Raji (cell line): ENCODE measurements around the gene PDZRN3.

Experiments
- POLR2A ChIP-seq: IDR thresholded peaks from 2 replicates; pipeline ENCODE4 v1.6.1; 2011; ENCODE audit warnings: low read depth, low read length, control low read depth; ENCODE audit not compliant: insufficient read depth

The PDZRN3 gene

DNA sequence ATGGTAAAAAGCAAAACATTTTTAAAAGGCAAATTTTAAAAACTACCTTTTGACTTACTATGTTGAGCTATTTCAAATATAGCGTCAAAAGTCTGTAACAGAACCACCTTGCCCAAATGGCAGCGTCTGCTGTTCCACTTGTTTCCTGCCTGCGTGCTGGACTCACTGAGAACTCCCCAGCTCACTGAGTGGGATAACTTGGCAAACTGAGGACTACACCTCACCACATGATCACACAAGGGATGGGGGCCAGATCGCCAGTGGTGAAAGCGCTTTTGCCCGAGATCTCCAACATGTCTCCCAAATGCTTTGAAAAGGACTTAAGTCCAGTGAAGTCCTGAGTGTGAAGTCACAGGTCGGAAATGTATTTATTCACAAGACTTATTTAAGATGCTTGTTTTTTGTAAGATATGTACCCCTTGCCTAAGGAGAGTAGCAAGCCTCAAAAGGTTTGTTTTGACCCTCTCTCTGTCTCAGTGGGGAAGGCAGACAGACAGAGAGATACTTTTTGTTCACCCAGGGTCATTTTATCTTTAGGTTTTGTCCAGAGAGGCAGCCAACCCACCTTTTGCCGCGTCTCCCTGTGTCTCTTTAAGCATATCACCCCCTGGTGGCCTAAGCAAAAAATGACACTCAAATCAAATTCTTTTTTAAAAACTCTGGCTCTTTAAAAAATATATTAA, 192.6 kb downstream of the PDZRN3 start:
- no peak for TF ChIP-seq POLR2A

DNA sequence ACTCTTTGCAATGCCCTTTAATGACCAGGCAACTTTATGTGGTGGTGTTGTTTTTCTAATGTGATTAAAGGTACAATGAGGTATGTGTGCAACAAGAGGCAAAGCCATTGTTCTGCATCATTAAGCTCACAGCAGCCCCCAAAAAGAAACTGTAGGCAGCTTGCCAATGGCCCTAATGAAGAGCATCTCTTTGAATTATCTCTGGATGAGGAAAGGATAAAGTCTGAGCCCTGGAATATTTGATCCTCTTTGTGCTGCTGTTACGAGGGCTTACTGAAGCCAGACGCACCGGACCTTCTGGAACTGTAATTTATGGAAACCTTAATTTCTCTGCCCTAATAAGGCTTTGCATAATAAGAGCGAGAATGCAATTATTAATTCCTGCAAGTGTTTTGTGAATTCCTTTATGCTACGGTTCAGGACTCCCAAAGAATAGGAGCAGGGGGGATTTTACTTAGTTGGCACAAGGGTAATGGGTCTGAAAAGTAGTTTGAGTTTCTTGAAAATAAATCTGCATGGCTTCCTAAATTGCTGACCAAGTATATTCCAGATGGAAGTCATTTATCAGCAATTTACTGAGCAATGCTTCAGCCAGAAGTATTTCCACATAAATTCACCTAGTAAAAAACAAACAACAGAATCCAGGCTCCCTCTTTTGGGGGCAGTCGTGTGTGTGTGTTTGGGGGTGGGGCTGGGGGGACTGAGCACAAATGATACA, 193.4 kb downstream of the PDZRN3 start:
- no peak for TF ChIP-seq POLR2A

DNA sequence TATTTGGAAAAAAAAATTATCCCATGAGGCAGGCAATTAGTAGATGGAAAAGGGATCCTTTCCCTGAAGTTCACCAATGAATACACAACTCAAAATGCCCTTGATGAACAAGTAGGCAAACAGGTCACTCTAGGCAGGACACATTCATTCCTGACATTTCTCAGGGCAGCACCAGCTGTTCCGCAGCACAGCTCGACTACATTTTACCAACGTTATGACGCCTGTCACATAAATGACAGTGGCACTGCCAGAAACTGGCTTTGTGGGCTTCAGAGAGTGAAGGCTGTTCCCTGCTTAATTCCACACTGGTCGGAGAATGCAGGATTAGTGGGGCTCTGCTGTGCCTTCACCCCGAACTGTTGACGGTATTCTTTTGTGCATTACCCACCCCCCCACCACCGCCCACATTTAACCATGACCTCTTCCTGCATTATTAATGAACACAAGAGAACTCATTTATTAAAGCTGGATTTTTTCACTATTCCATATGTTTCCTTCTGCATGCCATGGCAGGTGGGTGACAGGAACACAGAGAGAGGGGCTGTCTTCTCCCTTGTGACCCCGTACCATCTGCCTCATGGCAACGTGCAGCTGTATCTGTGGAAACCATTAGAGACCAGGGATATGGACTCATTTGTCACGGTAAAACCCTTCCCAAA, 197.6 kb downstream of the PDZRN3 start:
- no peak for TF ChIP-seq POLR2A

DNA sequence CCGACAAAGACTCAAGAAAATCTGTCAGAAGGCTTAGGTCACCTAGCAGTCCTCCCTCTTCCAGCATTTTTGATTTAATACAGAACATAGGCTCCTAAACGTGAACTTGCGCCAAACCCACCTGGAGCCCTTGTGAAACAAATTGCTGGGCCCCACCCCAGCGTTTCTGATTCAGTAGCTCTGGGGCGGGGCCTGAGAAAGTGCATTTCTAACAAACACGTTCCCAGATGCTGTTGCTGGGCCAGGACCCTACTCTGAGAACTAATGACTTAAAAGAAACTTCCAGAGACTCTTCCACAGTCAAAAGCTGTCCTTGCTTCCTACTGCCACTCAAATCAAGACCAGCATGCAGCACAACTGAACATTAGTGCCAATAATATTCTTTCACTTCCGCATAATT, 198.1 kb downstream of the PDZRN3 start:
- TF ChIP-seq POLR2A, result no peak

DNA sequence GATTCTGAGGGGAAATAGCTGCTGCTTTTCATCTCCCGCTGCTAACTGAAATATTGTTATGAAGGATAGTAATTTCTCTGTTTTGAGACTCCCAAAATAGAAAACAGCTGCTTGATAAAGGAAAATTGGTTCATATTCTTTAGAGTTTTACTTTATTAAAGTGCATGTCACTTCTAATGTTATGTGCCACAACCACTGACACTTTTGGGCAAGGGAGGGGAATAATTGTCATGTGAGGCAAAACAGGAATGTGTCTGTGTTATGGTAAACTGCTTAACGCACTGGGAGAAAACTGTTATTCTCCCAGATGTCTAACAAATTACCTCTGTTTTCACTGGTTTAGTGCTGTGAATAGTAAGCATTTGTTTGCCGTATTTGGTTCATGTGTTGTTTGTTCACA, 201.6 kb downstream of the PDZRN3 start:
- no peak for TF ChIP-seq POLR2A

DNA sequence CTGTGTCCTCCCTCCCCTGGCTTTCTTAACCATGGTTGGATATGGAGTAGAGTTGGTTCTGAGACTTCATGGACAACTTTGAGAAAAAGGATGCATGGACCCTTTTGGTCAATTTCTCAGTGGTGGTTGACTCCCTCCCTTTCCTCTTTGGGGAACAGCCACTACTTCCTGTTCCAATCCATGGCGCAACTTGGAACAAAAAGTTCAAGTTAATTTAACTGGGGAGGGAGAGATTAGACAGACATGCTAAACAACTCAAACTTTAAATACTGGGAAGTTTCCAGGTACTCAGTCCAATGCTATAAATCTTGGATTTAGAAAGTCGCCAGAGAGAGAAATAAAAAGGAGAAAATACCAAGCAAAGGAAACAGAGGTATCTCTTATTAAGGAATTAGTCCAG, 202.2 kb downstream of the PDZRN3 start:
- no peak for TF ChIP-seq POLR2A

DNA sequence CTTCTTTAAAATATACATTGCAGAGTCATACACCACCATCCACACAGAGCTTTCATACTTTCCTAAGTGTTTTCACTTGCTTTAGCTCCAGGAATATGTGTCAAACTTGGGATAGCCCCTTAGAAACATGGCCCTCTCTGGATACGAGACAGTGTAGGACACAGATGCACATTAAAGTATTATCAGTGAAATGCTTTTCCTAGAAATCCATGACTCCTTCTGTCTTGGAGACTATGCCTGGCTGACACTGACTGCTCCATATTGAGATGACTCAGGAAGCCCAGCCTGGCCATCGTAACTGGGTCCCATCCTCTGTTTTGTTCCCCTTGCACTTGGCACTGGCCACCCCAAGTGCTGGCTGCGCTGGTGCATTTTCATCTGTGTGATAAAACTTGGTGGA, 204.8 kb downstream of the PDZRN3 start:
- TF ChIP-seq POLR2A, result no peak

DNA sequence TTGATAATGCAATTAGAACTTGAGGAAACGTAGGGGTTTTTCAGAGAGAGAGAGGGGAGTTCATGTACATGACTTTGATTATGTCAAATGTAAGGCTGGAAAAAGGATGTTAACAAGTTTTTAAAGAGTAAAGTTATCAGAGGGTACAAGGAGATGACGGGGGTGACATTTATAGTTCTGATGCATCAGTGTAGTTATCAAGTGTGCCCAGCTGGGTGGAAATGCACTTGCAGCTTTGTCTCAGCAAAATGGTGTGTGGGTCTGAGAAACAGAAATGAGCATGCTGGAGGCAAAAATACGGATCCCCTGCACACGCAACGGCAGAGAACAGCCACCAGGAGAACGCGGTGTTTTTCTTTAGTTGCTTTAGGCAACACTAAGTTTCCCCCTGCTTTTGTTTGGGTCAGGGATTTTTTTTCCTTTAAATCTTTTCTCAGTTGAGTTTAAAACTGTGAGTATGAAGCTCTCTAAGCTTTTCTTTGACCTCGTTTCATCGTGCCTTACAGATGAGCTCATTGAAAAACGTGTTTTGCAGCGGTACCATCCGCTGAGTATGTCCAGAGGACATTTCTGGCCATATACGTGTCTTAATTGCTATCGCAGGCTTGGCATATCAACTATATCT, 205.4 kb downstream of the PDZRN3 start:
- no peak for TF ChIP-seq POLR2A

DNA sequence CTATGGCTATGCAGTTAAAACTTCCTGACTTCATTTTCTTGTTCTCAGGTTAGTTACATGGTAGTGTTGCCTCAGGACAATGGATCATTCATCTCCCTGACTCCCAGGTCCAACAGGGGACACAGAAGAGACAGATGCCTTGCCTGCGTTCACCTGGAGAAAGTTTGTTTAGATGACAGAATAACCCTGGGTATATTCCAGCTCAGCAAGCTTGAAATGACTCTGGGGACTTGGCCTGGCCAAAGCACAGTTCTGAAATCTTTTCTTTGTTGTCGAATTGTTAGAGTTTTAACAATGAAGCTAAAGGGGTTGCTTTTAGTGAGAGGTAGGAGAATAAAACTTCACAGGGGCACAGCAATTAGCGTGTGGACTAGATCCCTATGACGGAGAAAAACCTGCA, 206.1 kb downstream of the PDZRN3 start:
- TF ChIP-seq POLR2A, result no peak

DNA sequence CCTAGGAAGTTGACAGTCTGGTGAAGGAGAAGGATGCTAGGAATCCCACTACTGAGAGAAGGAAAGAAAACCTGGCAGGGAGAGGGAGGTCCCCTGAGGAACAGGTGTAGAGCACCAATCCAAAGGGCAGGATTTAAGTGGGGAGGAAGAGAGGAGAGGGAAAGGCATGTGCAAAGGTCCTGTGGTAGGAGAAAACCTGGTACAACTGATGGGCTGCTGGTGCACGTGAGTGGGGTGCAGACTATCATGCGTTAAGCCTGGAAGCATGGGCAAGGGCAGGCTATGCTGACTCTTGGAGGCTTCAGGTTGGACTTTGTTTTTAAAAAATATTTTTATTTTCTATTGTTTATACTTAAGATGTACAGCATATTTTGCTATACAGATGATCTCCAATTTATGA, 209.6 kb downstream of the PDZRN3 start:
- no peak for TF ChIP-seq POLR2A

DNA sequence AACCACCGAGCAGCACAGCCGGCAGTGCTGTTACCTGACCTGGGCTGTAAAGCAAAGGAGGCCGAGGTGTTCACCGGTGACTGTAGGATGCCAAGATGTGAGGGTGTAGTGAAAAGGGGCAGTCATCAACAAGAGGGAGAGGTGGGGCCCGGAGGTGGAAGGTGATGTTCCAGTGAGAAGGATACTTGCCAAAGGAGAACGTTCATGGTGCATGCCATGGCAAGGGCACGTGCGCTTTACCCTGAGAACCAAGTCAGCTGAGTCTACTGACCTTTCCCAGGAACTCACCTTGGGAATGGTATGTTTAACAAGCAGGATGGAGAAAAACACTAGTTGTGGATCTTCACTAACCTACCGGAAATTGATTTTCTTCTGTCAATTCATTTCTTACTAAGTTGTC, 211.1 kb downstream of the PDZRN3 start:
- TF ChIP-seq POLR2A, result no peak

DNA sequence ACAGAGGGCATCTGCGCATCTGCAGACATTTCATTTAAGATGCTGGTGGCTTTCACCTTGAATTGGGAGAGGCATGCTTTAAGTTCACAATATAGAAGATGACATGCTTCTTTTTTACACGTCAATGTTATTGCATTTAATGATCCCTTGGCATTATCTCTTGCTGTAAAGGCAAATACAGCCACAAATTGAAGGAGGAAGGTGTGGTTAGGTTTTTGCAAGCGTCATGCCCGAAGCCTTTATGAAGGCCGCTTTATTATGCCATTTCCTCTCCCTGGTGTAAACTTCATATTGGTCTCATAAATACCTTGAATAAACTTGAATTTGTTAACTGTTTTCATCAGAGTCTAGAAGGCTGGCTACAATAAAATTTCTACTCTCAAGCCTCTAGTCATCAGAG, 212.7 kb downstream of the PDZRN3 start:
- TF ChIP-seq POLR2A, result no peak

DNA sequence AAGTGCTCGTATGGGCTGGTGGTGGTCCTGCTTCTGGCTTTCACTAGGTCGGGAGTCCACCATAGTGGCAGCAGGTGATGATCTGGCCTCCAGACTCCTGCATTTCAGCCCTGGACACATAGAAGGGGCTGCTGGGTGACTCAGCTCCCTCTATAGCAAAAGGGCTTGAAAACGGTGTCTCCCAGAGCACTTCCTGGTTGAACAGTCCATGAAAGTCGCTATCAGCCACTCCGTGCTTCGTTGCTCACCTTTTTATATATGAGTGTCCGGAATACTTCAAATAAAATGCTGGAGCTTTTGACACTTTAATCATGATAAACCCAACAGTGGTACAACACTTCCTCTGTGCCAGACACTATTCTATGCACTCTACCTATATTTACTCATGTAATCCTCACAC, 213.2 kb downstream of the PDZRN3 start:
- no peak for TF ChIP-seq POLR2A

DNA sequence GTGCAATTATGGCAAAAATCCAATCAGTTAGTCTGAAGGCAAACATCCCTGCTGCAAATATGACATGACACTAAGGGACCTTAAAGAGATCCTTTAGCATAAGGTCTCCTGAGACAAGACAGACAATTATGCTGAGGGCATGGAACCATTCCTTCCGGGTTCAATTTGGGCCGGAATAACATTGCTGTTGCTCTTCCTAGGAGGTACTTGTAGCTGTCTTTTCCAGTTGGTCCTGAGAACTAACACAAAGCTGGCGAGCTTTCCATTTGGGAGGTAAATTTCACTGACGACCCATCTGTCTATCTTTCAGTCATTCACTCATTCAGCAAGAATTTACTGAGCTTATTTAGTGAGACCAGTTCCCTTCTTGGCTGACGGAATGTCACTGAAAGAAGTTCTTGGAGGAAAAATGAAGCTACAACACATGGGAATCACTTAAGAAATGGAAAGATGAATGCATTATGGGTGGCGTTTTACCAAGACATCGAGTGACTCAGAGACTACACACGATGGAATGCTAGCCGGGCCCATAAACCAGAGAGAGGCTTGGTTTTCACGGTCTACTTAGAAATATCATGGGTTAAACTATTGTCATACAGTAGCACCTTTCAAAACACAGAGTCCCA, 215.5 kb downstream of the PDZRN3 start:
- TF ChIP-seq POLR2A, result no peak

DNA sequence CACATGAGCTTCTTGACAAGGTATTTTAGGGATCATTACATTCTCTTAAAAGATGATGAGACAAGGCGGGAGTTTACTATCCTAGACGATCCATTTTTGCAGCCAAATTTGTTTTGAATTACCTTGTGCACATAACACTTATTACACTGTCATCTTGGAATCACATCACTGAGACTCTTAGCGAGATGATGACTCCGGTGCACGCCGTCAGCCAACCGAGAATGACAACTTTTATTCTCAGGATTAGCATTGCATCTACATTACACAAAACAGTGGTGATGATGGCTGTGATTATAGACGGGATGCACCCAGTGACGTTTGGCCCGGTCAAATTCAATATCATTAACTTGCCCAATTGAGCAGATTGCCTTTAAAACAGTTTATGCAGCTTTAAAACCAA, 216.1 kb downstream of the PDZRN3 start:
- TF ChIP-seq POLR2A, result no peak

DNA sequence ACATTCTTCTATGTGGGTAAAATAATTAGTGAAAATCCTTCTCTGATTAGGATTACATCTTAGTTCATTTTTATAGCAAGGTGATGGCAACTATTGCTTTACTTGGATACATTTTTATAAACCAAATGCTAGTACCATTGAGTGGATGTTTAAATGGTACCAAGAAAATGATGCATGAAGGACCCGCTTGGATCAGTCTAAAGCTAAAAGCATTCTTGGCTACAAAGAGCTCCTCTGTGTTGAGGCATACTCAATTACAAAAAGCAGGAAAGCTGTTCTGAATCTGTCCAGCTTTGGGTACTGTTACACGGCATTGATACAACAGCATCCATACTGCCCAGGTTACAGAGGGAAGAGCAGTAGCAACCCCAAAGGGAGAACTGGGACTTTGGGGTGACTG, 217.2 kb downstream of the PDZRN3 start:
- no peak for TF ChIP-seq POLR2A

DNA sequence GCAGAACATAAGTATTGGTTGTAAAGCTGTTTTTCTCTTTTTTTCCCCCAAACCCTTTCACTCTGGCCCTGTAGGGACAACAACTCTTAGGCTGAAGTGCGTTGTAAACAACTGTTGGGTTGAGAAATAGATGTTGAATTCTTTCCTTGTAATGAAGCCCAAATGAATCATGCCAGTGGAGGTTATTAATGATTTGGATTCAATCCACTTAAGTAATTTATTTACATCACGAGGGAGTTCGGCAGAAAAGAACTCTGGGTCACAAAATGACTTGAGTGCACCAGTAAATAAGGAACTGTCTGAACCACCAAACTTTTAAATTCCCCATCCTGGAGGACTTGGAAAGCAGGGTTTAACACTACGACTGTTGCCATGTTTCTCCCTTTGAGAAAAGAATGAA, 218.9 kb downstream of the PDZRN3 start:
- TF ChIP-seq POLR2A, result no peak
